Common myeloid progenitor, CD34-positive (primary cell): ENCODE data around the gene TNRC6B.

ENCODE experiments used
- CTCF ChIA-PET: fragments of 350-600 bp; sonication (Branson Sonifier 250); formaldehyde crosslinking; loops from one replicate; lab custom pipeline; 2021; ENCODE audit warnings: antibody characterized with exemption; lab: Charles Lee
- POLR2A ChIA-PET: fragments of 350-600 bp; sonication (Branson Sonifier 250); formaldehyde crosslinking; loops from one replicate; lab custom pipeline; 2021; ENCODE audit warnings: antibody characterized with exemption; lab: Charles Lee
- DNase-seq, 3 donors: peaks; one replicate each; pipeline versions ENCODE4 v3.0.0 to v3.0.0-alpha.2; 2013
- H3K27ac ChIP-seq, 2 experiments: 1 replicate in 1 of 2; 2 replicates in 1 of 2; pipeline ENCODE4 v1.7.0; 2013; ENCODE audit warnings: inconsistent platforms in 2 of 2, low read length in 2 of 2, mild to moderate bottlenecking in 2 of 2, low read depth in 1 of 2, moderate library complexity in 1 of 2; ENCODE audit not compliant: severe bottlenecking in 2 of 2, insufficient read depth in 1 of 2, poor library complexity in 1 of 2
- H3K27me3 ChIP-seq, 5 experiments: replicated peaks in 2 of 5; 1 replicate in 3 of 5; 2 replicates in 2 of 5; pipeline versions ENCODE4 v1.6.1 to v1.7.0; 2013; ENCODE audit warnings: low read length in 4 of 5, mild to moderate bottlenecking in 2 of 5, moderate library complexity in 2 of 5, inconsistent platforms in 1 of 5; ENCODE audit not compliant: insufficient read depth in 5 of 5, control insufficient read depth in 4 of 5
- H3K36me3 ChIP-seq, 4 experiments: 1 replicate in 2 of 4; 2 replicates in 2 of 4; pipeline versions ENCODE4 v1.6.1 to v1.7.0; 2013; ENCODE audit warnings: low read length in 3 of 4, control low read depth in 1 of 4, mild to moderate bottlenecking in 1 of 4; ENCODE audit not compliant: control insufficient read depth in 4 of 4, insufficient read depth in 4 of 4
- H3K4me1 ChIP-seq, 4 experiments: 1 replicate in 3 of 4; 2 replicates in 1 of 4; pipeline versions ENCODE4 v1.6.1 to v1.7.1; 2013; ENCODE audit warnings: low read length in 3 of 4, mild to moderate bottlenecking in 3 of 4, control low read depth in 1 of 4, inconsistent platforms in 1 of 4, moderate library complexity in 1 of 4; ENCODE audit not compliant: control insufficient read depth in 4 of 4, insufficient read depth in 4 of 4; ENCODE audit errors: control extremely low read depth in 1 of 4
- H3K4me3 ChIP-seq, 7 experiments: 1 replicate in 4 of 7; 2 replicates in 3 of 7; pipeline versions ENCODE4 v1.5.1 to v1.7.0; 2013; ENCODE audit warnings: mild to moderate bottlenecking in 7 of 7, low read length in 6 of 7, moderate library complexity in 6 of 7, inconsistent platforms in 2 of 7, low read depth in 2 of 7, control low read depth in 1 of 7; ENCODE audit not compliant: insufficient read depth in 4 of 7, control insufficient read depth in 1 of 7; ENCODE audit errors: extremely low read depth in 1 of 7
- H3K9me3 ChIP-seq, 5 experiments: 1 replicate in 4 of 5; 2 replicates in 1 of 5; pipeline versions ENCODE4 v1.6.1 to v1.7.1; 2013; ENCODE audit warnings: low read length in 4 of 5, mild to moderate bottlenecking in 2 of 5, inconsistent platforms in 1 of 5, low read depth in 1 of 5, moderate library complexity in 1 of 5; ENCODE audit not compliant: control insufficient read depth in 4 of 5, insufficient read depth in 2 of 5; ENCODE audit errors: control extremely low read depth in 1 of 5
- WGBS: methylation state at CpG from one replicate; pipeline ENCODE4 v1.1.5; 2013; ENCODE audit not compliant: insufficient coverage; 5-methylcytosine and 5-hydroxymethylcytosine counted together

Gene TNRC6B

DNA sequence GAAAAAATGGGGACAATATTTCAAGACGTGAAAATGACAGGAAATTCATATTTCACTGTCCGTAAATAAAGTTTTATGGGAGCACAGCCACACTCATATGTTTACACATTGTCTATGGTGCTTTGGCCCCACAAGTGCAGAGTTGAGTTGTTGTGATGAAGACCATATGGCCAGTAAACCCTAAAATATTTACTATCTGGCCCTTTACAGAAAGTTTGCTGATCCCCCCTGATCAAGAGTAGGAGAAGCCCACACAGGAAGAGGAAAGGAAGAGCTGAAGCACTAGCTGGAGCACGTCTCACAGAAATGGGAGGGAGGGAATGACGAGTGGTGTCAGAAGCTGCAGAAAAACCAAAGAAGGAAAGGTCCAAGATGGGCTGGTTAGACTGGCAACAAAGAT is 78.8 kb downstream of the TNRC6B start:
- Histone ChIP-seq H3K27ac (no peak overlapping the region), H3K4me1 (peaks cover 0 to 8% (median 0%) of the 10 kb centered on the region in 4 experiments)

DNA sequence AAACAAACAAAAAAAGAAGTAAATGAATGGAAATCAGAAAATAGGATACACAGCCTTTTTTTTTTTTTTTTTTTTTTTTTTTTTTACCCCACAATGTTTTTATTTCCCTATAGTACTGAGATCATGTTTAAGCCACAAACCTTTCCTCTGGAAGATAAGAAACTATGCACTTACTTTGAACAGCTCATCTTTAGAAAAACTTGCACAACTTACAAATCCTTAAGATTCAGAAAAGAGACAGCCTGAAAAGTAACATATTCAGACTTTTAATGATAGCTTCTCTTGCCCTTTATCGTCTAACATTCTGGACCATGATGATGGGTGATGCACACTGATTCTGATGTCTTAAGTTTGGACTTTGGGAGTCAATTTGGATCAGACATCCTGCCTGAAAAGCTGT is 80.3 kb downstream of the TNRC6B start:
- Histone ChIP-seq H3K9me3 (no peaks in the 10 kb centered on the region), H3K4me3 (no peak overlapping the region), H3K4me1 (peaks cover 1 to 14% (median 4%) of the 10 kb centered on the region in 4 experiments), H3K27ac (no peak overlapping the region), H3K36me3 (peaks cover 0 to 35% (median 15%) of the 10 kb centered on the region in 4 experiments), H3K27me3 (no peaks in the 10 kb centered on the region)
- ChIA-PET POLR2A (no interaction called here), CTCF (interaction anchor here (0.6 to 1.3 kb wide), 5 partner anchors 27 to 90 kb away, joined by 3 to 6 read pairs (median 3); no protein-coding TSS in a partner anchor)
- 100% methylated on average over 1 of the region's 1 CpG for WGBS
- DNase-seq = no peak

More for the DNA sequence above, 78.8 kb downstream of the TNRC6B start:
- CTCF ChIA-PET = no interaction called here
- no peaks in the 10 kb centered on the region for H3K27me3 ChIP-seq
- H3K9me3 ChIP-seq = no peaks in the 10 kb centered on the region
- POLR2A ChIA-PET = no interaction called here
- H3K4me3 ChIP-seq = no peak overlapping the region
- WGBS = 62% methylated on average over 2 of the region's 4 CpGs
- no peak for DNase-seq
- peaks cover 0 to 33% (median 11%) of the 10 kb centered on the region in 4 experiments for H3K36me3 ChIP-seq

DNA sequence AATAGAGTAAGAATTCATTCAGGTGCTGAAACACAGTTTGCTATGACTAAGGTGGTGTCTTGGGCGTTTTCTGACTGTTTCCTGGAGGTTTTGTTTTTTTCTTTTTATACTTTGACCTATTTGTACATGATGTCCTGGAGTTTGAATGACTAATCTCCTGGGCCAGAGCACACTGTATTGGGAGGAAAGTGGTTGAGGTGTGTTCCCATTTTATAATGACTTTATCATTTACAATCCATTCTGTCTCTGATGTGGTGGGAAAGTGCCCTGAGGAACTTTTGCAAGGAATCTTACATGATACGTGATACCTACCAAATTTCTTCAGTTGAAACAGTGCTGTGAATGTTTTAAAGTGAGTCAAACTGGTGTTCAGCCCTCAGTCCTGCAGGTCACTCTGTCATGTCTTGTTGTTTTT is 80.8 kb downstream of the TNRC6B start:
- CTCF ChIA-PET = interaction anchor here (1.1 to 1.3 kb wide), 2 partner anchors 68 to 90 kb away, joined by 5 to 6 read pairs; no protein-coding TSS in a partner anchor
- no peak for DNase-seq
- Histone ChIP-seq H3K27ac (no peak overlapping the region), H3K4me3 (no peak overlapping the region), H3K27me3 (no peaks in the 10 kb centered on the region), H3K36me3 (peaks cover 0 to 33% (median 15%) of the 10 kb centered on the region in 4 experiments), H3K9me3 (no peaks in the 10 kb centered on the region), H3K4me1 (peaks cover 4 to 19% (median 7%) of the 10 kb centered on the region in 4 experiments)
- POLR2A ChIA-PET = no interaction called here
- 75% methylated on average over 2 of the region's 2 CpGs for WGBS

DNA sequence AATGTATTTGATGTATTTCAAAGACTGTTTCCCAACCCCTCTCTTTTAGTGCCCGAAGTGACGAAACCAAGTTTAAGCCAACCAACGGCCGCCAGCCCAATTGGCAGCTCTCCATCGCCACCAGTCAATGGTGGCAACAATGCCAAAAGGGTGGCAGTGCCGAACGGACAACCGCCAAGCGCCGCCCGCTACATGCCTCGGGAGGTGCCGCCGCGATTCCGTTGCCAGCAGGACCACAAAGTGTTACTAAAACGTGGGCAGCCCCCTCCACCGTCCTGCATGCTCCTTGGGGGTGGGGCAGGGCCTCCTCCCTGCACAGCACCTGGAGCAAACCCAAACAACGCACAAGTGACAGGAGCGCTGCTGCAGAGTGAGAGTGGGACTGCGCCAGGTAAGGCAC is 84.1 kb downstream of the TNRC6B start:
- no peaks in the 10 kb centered on the region for H3K9me3 ChIP-seq
- 90% methylated on average over 20 of the region's 21 CpGs for WGBS
- peaks cover 8 to 52% (median 27%) of the 10 kb centered on the region in 4 experiments for H3K36me3 ChIP-seq
- no peaks in the 10 kb centered on the region for H3K27me3 ChIP-seq
- ChIA-PET POLR2A (no interaction called here), CTCF (no interaction called here)
- H3K4me1 ChIP-seq = peaks cover 8 to 39% (median 29%) of the 10 kb centered on the region in 4 experiments
- no peak overlapping the region for H3K27ac ChIP-seq
- no peak overlapping the region for H3K4me3 ChIP-seq
- no peak for DNase-seq

DNA sequence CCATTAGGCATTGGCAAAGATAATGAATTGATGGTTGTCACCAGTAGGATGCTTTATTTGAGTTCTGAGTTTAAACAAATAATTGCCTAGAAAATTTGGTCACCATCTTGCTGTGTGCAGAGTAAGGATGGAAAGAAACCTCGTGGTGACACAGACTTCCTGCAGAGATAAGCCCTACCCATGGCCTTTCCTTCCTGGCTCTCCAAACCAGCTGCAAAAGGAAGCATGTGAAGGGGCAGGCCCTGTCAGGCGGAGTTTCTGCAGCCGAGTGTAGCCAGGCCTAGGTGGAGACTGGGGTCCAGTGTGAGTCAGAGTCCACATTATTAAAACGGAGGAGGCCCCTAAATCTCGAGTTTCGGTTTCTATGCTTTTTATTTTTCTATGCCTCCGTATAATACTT is 85.5 kb downstream of the TNRC6B start:
- H3K4me1 ChIP-seq = peaks cover 8 to 44% (median 33%) of the 10 kb centered on the region in 4 experiments
- POLR2A ChIA-PET = interaction anchor here (1.0 kb wide), 1 partner anchor 212 kb away, joined by 3 read pairs; no protein-coding TSS in a partner anchor
- DNase-seq = peak; percentile 83 to 96 (median 91)
- no peaks in the 10 kb centered on the region for H3K9me3 ChIP-seq
- peaks cover 10 to 56% (median 30%) of the 10 kb centered on the region in 4 experiments for H3K36me3 ChIP-seq
- H3K4me3 ChIP-seq = peak overlapping the region in 2 of 7 experiments; percentile 23 to 53
- CTCF ChIA-PET = interaction anchor here (1.5 to 2.8 kb wide), 3 partner anchors 14 to 84 kb away, joined by 3 to 8 read pairs (median 4); no protein-coding TSS in a partner anchor
- WGBS = 0% methylated on average over 3 of the region's 7 CpGs
- H3K27me3 ChIP-seq = no peaks in the 10 kb centered on the region
- H3K27ac ChIP-seq = peak overlapping the region; percentile 64 to 69

DNA sequence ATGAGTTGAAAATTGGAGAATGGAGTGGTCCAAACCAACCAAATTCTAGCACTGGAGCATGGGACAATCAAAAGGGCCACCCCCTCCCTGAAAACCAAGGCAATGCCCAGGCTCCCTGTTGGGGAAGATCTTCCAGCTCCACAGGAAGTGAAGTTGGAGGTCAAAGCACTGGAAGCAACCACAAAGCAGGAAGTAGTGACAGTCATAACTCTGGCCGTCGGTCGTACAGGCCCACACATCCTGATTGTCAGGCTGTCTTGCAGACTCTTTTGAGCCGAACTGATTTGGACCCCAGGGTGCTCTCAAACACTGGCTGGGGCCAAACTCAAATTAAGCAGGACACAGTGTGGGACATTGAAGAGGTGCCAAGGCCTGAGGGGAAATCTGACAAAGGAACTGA is 88.1 kb downstream of the TNRC6B start:
- H3K4me3 ChIP-seq = peak overlapping the region in 2 of 7 experiments; percentile 12 to 16
- peaks cover 13 to 51% (median 31%) of the 10 kb centered on the region in 4 experiments for H3K36me3 ChIP-seq
- no peaks in the 10 kb centered on the region for H3K9me3 ChIP-seq
- ChIA-PET POLR2A (no interaction called here), CTCF (interaction anchor here (0.7 kb wide), 1 partner anchor 12 kb away, joined by 3 read pairs; no protein-coding TSS in a partner anchor)
- WGBS = 18% methylated on average over 4 of the region's 4 CpGs
- H3K4me1 ChIP-seq = peaks cover 8 to 44% (median 35%) of the 10 kb centered on the region in 4 experiments
- H3K27ac ChIP-seq = no peak overlapping the region
- no peaks in the 10 kb centered on the region for H3K27me3 ChIP-seq
- DNase-seq = peak in 1 of 3 donors; percentile 24

DNA sequence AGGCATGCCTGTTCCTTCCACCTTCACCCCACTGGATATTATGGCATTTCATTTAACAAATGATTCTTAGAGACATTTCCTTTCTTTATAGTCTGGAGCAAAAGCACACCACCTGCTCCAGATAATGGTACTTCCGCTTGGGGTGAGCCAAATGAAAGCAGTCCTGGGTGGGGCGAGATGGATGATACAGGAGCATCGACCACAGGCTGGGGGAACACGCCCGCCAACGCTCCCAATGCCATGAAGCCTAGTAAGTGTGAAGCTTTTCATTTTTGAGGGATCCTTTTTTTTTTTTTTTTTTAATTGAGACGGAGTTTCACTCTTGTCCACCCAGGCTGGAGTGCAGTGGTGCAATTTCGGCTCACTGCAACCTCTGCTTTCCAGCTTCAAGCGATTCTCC is 92.3 kb downstream of the TNRC6B start:
- peaks cover 15 to 65% (median 36%) of the 10 kb centered on the region in 4 experiments for H3K36me3 ChIP-seq
- H3K4me1 ChIP-seq = peaks cover 0 to 21% (median 16%) of the 10 kb centered on the region in 4 experiments
- H3K27me3 ChIP-seq = no peaks in the 10 kb centered on the region
- POLR2A ChIA-PET = interaction anchor here (0.6 kb wide), 1 partner anchor 13 kb away, joined by 4 read pairs; no protein-coding TSS in a partner anchor
- 100% methylated on average over 8 of the region's 9 CpGs for WGBS
- CTCF ChIA-PET = interaction anchor here (1.2 kb wide), 1 partner anchor 29 kb away, joined by 3 read pairs; no protein-coding TSS in a partner anchor
- no peaks in the 10 kb centered on the region for H3K9me3 ChIP-seq
- H3K4me3 ChIP-seq = no peak overlapping the region
- no peak for DNase-seq
- H3K27ac ChIP-seq = no peak overlapping the region
